ENCODE data around the gene MAPK1IP1L.
"Not testable (repeated sequence)": the region's sequence is repeated elsewhere in the genome, so short reads cannot be mapped to it uniquely, and the experiment has no call there.

DNA sequence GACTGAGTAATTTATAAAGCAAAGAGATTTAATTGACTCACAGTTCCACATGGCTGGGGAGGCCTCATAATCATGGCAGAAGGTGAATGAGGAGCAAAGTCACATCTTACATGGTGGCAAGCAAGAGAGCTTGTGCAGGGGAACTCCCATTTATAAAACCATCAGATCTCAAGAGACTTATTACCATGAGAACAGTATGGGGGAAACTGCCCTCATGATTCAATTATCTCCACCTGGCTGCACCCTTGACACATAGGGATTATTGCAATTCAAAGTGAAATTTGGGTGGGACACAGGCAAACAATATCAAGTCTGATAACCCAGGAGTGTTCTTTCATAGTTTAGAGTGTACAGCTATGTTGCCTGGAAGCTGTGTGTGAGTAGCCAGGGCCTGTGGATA is 13.5 kb upstream of the MAPK1IP1L start:
- TF ChIP-seq EZH2 (IDR thresholded peaks at IDR 0.05; ENCODE audit: insufficient read depth, poor library complexity, severe bottlenecking); EZH2phosphoT487 (IDR thresholded peaks at IDR 0.05; ENCODE audit: insufficient read depth, low read depth): not testable (repeated sequence)

Measured in GM23248 (cell line).